HG03025 (cell line): ENCODE data around the gene PITPNB.

Experiments used
- ATAC-seq: cut with Tn5 transposase; IDR thresholded peaks from one replicate; pipeline ENCODE4 v1.9.1; 2021; ENCODE audit warnings: mild to moderate bottlenecking, moderate library complexity; ENCODE audit not compliant: unreplicated experiment, low FRiP score

PITPNB gene

GRCh38 chr22:27808451-27809225 lies 110.4 kb downstream of the PITPNB start:
- ATAC-seq = no peak

- ATAC-seq = no peak
Measured at GRCh38 chr22:27805841-27806240, 113.2 kb downstream of the PITPNB start.

GRCh38 chr22:27804470-27805297 lies 114.4 kb downstream of the PITPNB start:
- no peak for ATAC-seq

GRCh38 chr22:27803841-27804415 lies 115.1 kb downstream of the PITPNB start:
- no peak for ATAC-seq

GRCh38 chr22:27802346-27803073 lies 116.5 kb downstream of the PITPNB start:
- ATAC-seq = no peak
